IMR-90 (cell line): ENCODE measurements around the gene GSG1L. TPM values are rescaled to one million over a fixed set of nuclear protein-coding genes. Genes with fewer than 3 reads are reported as not detected.

Experiments used
- ATAC-seq: fragments of 200-7000 bp; cut with Tn5 transposase; 2 replicates; pipeline ENCODE4 v1.9.1; 2020; ENCODE audit warnings: low read depth, mild to moderate bottlenecking, moderate library complexity
- BruUV-seq: library from RNA; stranded (reverse); fragments of 400-500 nt; replicated peaks from 2 replicates; lab custom pipeline; 2021; lab: Mats Ljungman, UMichigan
- CTCF ChIA-PET: fragments of 300-600 bp; formaldehyde crosslinking; extraction: SDS; loops from one replicate; lab custom pipeline; 2021; ENCODE audit warnings: antibody characterized with exemption; lab: Yijun Ruan, JAX
- POLR2A ChIA-PET: fragments of 300-600 bp; sonication (Branson Sonifier 250); formaldehyde crosslinking; loops from one replicate; lab custom pipeline; 2022; ENCODE audit warnings: antibody characterized with exemption; ENCODE audit not compliant: unreplicated experiment; lab: Charles Lee
- DNase-seq: peaks from one replicate; pipeline ENCODE4 v3.0.0; 2013
- H2AFZ ChIP-seq: replicated peaks from 2 replicates; pipeline ENCODE3; 2013; ENCODE audit warnings: low read length, mild to moderate bottlenecking; ENCODE audit not compliant: poor library complexity
- H2AK5ac ChIP-seq: 2 replicates; pipeline ENCODE4 v1.6.1; 2013; ENCODE audit warnings: low read depth, low read length, inconsistent platforms
- H2AK9ac ChIP-seq: replicated peaks from 2 replicates; pipeline ENCODE3; 2013; ENCODE audit warnings: mild to moderate bottlenecking, low read depth, low read length, moderate library complexity; ENCODE audit not compliant: poor library complexity
- H2BK120ac ChIP-seq: 2 replicates; pipeline ENCODE4 v1.6.1; 2013; ENCODE audit warnings: low read depth, low read length, inconsistent platforms
- H2BK15ac ChIP-seq: 3 replicates; pipeline ENCODE4 v1.6.1; 2013; ENCODE audit warnings: low read depth, low read length, inconsistent platforms
- H2BK20ac ChIP-seq: 2 replicates; pipeline ENCODE4 v1.6.1; 2013; ENCODE audit warnings: low read depth, mild to moderate bottlenecking, inconsistent platforms, low read length, moderate library complexity
- H2BK5ac ChIP-seq: 2 replicates; pipeline ENCODE4 v1.6.1; 2013; ENCODE audit warnings: mild to moderate bottlenecking, low read depth, low read length, inconsistent platforms; ENCODE audit not compliant: poor library complexity, severe bottlenecking
- H3K14ac ChIP-seq: replicated peaks from 2 replicates; pipeline ENCODE4 v1.6.1; 2013; ENCODE audit warnings: low read depth, low read length, inconsistent platforms
- H3K18ac ChIP-seq: 2 replicates; pipeline ENCODE4 v1.6.1; 2013; ENCODE audit warnings: low read depth, low read length, control low read depth
- H3K23ac ChIP-seq: 2 replicates; pipeline ENCODE4 v1.6.1; 2013; ENCODE audit warnings: low read depth, low read length, inconsistent platforms
- H3K27ac ChIP-seq: 2 replicates; pipeline ENCODE4 v1.5.1; 2013; ENCODE audit warnings: mild to moderate bottlenecking, control low read depth, low read length; ENCODE audit not compliant: insufficient read depth
- H3K27me3 ChIP-seq: 2 replicates; pipeline ENCODE4 v1.6.1; 2013; ENCODE audit warnings: low read length; ENCODE audit not compliant: control insufficient read depth, insufficient read depth
- H3K36me3 ChIP-seq: 2 replicates; pipeline ENCODE4 v1.6.1; 2013; ENCODE audit warnings: low read length, mixed read lengths; ENCODE audit not compliant: control insufficient read depth, insufficient read depth
- H3K4ac ChIP-seq: 2 replicates; pipeline ENCODE4 v1.6.1; 2013; ENCODE audit warnings: low read depth, low read length, inconsistent platforms
- H3K4me1 ChIP-seq: 2 replicates; pipeline ENCODE4 v1.6.1; 2013; ENCODE audit warnings: low read length, mixed read lengths; ENCODE audit not compliant: control insufficient read depth, insufficient read depth
- H3K4me2 ChIP-seq: 2 replicates; pipeline ENCODE4 v1.6.1; 2013; ENCODE audit warnings: low read depth, mild to moderate bottlenecking, control low read depth, low read length, moderate library complexity
- H3K4me3 ChIP-seq: 2 replicates; pipeline ENCODE4 v1.5.1; 2013; ENCODE audit warnings: low read depth, mild to moderate bottlenecking, control low read depth, low read length, moderate library complexity; ENCODE audit not compliant: insufficient read depth
- H3K56ac ChIP-seq: 2 replicates; pipeline ENCODE4 v1.6.1; 2013; ENCODE audit warnings: low read length, inconsistent platforms; ENCODE audit not compliant: insufficient read depth; ENCODE audit errors: extremely low read depth
- H3K79me1 ChIP-seq, 2 experiments: 2 replicates each; pipeline ENCODE4 v1.6.1; 2013; ENCODE audit warnings: low read length in 2 of 2, inconsistent platforms in 1 of 2, low read depth in 1 of 2
- H3K9ac ChIP-seq: 2 replicates; pipeline ENCODE4 v1.6.1; 2013; ENCODE audit warnings: low read depth, low read length, control low read depth
- H3K9me1 ChIP-seq: 2 replicates; pipeline ENCODE4 v1.6.1; 2013; ENCODE audit warnings: low read length, inconsistent platforms; ENCODE audit not compliant: insufficient read depth
- H3K9me3 ChIP-seq: 2 replicates; pipeline ENCODE4 v1.6.1; 2013; ENCODE audit warnings: low read length; ENCODE audit not compliant: control insufficient read depth, insufficient read depth
- H4K20me1 ChIP-seq: 2 replicates; pipeline ENCODE4 v1.6.1; 2013; ENCODE audit warnings: low read length, inconsistent platforms; ENCODE audit not compliant: insufficient read depth
- H4K5ac ChIP-seq: 2 replicates; pipeline ENCODE4 v1.6.1; 2013; ENCODE audit warnings: mild to moderate bottlenecking, low read depth, low read length, control low read depth
- H4K8ac ChIP-seq, 2 experiments: 2 replicates each; pipeline ENCODE4 v1.6.1; 2013; ENCODE audit warnings: low read depth in 2 of 2, low read length in 2 of 2, control low read depth in 1 of 2, inconsistent platforms in 1 of 2
- H4K91ac ChIP-seq: 2 replicates; pipeline ENCODE4 v1.6.1; 2013; ENCODE audit warnings: low read depth, low read length, inconsistent platforms; ENCODE audit not compliant: insufficient read depth
- CEBPB ChIP-seq: IDR thresholded peaks from 2 replicates; pipeline ENCODE4 v1.6.1; 2012; ENCODE audit warnings: low read depth, low read length, improper control_type of control experiment
- CTCF ChIP-seq: conservative IDR thresholded peaks from 2 replicates; pipeline ENCODE4 v1.5.1; 2012; ENCODE audit warnings: mild to moderate bottlenecking, low read depth, low read length, improper control_type of control experiment
- MAFK ChIP-seq: IDR thresholded peaks from 2 replicates; pipeline ENCODE4 v1.6.1; 2012; ENCODE audit warnings: low read depth, low read length, improper control_type of control experiment
- MXI1 ChIP-seq: IDR thresholded peaks from 2 replicates; pipeline ENCODE4 v1.6.1; 2012; ENCODE audit warnings: low read depth, mild to moderate bottlenecking, low read length, moderate library complexity, borderline replicate concordance
- NFE2L2 ChIP-seq: fragments of 150-350 bp; IDR thresholded peaks from 2 replicates; pipeline ENCODE4 v1.6.1; 2016; ENCODE audit warnings: low read depth, mild to moderate bottlenecking, low read length
- WGBS, 2 experiments: methylation state at CpG; one replicate each; pipeline versions ENCODE4 v1.1.5 to v1.1.7; 2013; ENCODE audit warnings: missing lambda C conversion rate in 2 of 2; ENCODE audit not compliant: insufficient read length in 1 of 2; ENCODE audit errors: extremely low coverage in 2 of 2; 5-methylcytosine and 5-hydroxymethylcytosine counted together
- dilution Hi-C: fragments of 300-500 bp; cut with HindIII; formaldehyde crosslinking; loops from one replicate; pipeline ENCODE4 v1.14.3; 2018; ENCODE audit warnings: low sequenced_read_pairs; ENCODE audit not compliant: unreplicated experiment
- in situ Hi-C: fragments of 300-500 bp; cut with MboI; formaldehyde crosslinking; loops from 3 replicates; pipeline ENCODE4 v1.14.3; 2019; ENCODE audit warnings: low sequenced_read_pairs, inconsistent platforms, mixed read lengths
- intact Hi-C: fragments of 100-400 bp; cut with micrococcal nuclease; formaldehyde crosslinking; loops from 2 replicates; pipeline ENCODE4 v1.10.0; 2022
- polyA plus RNA-seq, 3 experiments: library from polyadenylated mRNA; depleted of rRNA; stranded (reverse); fragments of >200 nt; gene quantifications; 2 replicates each; pipeline ENCODE4 v1.2.3, GENCODE V29; 2012; ENCODE audit warnings: low replicate concordance in 1 of 3
- total RNA-seq: library from RNA; depleted of rRNA; stranded (reverse); fragments of >200 nt; gene quantifications from 2 replicates; pipeline ENCODE4 v1.2.3, GENCODE V29; 2012

The GSG1L gene
- total and polyA plus RNA-seq, 2 of the 4 experiments (the other 2 are of a cell fraction): not detected

- no peaks in the 10 kb centered on the region for H4K20me1 ChIP-seq
- dilution Hi-C loops (no loop called here), in situ Hi-C loops (loop anchor here (10.0 kb wide), 1 partner anchor 100 kb away; no protein-coding TSS in a partner anchor), intact Hi-C loops (no loop called here)
- H4K8ac ChIP-seq: no peak overlapping the region
- H3K9ac ChIP-seq: no peak overlapping the region
- no peak overlapping the region for H2BK20ac ChIP-seq
- no peak overlapping the region for H2BK15ac ChIP-seq
- TF ChIP-seq MAFK: no peak
- no peak for TF ChIP-seq MXI1
- no peak for TF ChIP-seq CTCF
- TF ChIP-seq CEBPB: no peak
- TF ChIP-seq NFE2L2: no peak
- H3K4me1 ChIP-seq: no peaks in the 10 kb centered on the region
- H4K91ac ChIP-seq: no peak overlapping the region
- H3K79me1 ChIP-seq: no peaks in the 10 kb centered on the region
- H3K27me3 ChIP-seq: peaks cover 8% of the 10 kb centered on the region
- H3K9me1 ChIP-seq: no peaks in the 10 kb centered on the region
- no peaks in the 10 kb centered on the region for H3K36me3 ChIP-seq
- no peak overlapping the region for H3K27ac ChIP-seq
- H3K56ac ChIP-seq: no peak overlapping the region
- H3K4me3 ChIP-seq: no peak overlapping the region
- DNase-seq (no peak), ATAC-seq (no peak)
- H2BK5ac ChIP-seq: no peak overlapping the region
- no peak overlapping the region for H3K23ac ChIP-seq
- H2AFZ ChIP-seq: no peak overlapping the region
- no peak overlapping the region for H3K4me2 ChIP-seq
- ChIA-PET CTCF (no interaction called here), POLR2A (no interaction called here)
- H2AK5ac ChIP-seq: no peak overlapping the region
- no peak overlapping the region for H3K18ac ChIP-seq
- no peak overlapping the region for H3K4ac ChIP-seq
- no peak overlapping the region for H2BK120ac ChIP-seq
- no peak overlapping the region for H3K14ac ChIP-seq
- H2AK9ac ChIP-seq: no peak overlapping the region
- BruUV-seq: no TSS peak
- no CpG with 5 or more reads among the region's 11 CpGs for WGBS, 2 experiments
- H3K9me3 ChIP-seq: no peaks in the 10 kb centered on the region
- H4K5ac ChIP-seq: no peak overlapping the region
Measured at GRCh38 chr16:27974896-27975540, 88.5 kb downstream of the GSG1L start.
